Measurements from ENCODE around the gene ZDHHC5.

ZDHHC5 gene

DNA sequence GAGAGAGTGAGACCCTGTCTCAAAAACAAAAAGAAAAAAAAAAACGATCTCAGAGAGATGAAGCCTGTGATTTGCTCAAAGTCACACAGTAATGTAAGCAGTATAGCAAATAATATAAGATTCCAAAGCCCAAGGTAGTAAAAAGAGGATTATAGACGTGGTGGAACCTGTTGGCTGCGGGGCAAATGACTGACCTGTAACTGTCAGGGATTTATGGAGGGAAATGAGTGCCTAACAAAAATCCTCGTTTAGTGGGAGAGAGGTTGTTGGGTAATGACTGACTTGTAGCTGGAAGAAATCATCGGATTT is 11.1 kb upstream of the ZDHHC5 start:
- TF ChIP-seq, protein P1, sequence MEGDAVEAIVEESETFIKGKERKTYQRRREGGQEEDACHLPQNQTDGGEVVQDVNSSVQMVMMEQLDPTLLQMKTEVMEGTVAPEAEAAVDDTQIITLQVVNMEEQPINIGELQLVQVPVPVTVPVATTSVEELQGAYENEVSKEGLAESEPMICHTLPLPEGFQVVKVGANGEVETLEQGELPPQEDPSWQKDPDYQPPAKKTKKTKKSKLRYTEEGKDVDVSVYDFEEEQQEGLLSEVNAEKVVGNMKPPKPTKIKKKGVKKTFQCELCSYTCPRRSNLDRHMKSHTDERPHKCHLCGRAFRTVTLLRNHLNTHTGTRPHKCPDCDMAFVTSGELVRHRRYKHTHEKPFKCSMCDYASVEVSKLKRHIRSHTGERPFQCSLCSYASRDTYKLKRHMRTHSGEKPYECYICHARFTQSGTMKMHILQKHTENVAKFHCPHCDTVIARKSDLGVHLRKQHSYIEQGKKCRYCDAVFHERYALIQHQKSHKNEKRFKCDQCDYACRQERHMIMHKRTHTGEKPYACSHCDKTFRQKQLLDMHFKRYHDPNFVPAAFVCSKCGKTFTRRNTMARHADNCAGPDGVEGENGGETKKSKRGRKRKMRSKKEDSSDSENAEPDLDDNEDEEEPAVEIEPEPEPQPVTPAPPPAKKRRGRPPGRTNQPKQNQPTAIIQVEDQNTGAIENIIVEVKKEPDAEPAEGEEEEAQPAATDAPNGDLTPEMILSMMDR (IDR thresholded peaks at IDR 0.05): no peak
- peaks cover 0 to 25% (median 20%) of the 10 kb centered on the region in 4 donors for H3K4me1 ChIP-seq
- H3K9me3 ChIP-seq: no peaks in the 10 kb centered on the region
- DNase-seq: no peak
- H3K27ac ChIP-seq: peak overlapping the region; percentile 86 to 88
- no peaks in the 10 kb centered on the region for H3K27me3 ChIP-seq
- peaks cover 26 to 28% (median 28%) of the 10 kb centered on the region in 3 donors for H3K36me3 ChIP-seq
- intact Hi-C loops (cut with DNase I; ENCODE audit: low total_unique reads): no loop called here
- peak overlapping the region; percentile 60 to 65 for H3K4me3 ChIP-seq

DNA sequence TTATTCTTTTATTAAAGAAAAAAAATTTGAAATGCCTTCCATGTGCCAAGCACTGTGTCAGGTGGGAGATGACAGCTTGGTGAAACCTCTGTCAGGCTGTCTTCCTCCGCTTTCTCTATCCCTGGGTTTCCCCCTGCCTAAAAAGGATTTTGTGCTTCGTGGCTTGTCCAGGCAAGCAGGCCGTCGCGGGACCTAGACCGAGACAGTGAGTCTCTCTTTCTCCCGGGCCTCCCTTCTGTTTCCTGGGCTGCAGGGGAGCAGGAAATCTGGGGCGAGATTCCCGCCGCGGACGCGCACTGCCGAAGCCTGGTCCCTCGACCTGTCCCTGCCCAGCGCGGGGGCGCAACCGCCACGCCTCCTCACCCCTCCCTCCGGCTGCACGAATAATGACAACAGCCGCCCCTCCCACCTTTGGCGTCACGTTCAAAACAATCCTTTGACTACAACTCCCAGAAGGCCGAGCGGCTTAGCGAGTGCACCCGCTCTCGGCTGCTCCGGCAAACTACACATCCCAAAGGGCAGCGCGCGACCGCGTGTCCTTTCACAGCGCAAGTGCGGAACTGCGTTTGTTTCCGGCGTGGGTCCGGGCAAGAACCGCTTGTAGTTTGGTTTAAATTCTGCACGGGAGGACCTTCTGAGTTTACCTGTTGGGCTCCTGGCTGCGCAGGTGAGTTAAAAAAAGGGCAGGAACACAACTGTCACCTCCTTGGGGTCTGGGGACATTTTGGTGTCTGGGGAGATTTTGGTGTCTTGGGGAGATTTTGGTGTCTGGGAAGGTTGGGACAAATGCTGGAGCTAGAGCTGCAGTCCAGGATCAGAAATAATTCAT is 10.5 kb upstream of the ZDHHC5 start, which contains the start of gene CLP1:
Gene CLP1, plus strand, starts transcription at position 569 of the 829 bp plus-strand sequence. CDS start 1,715 bp downstream, outside the sequence.
- H3K4me3 ChIP-seq: peak within 1 kb of the TSS; percentile 60 to 65
- H3K4me1 ChIP-seq: peaks cover 0 to 25% (median 20%) of the 10 kb centered on the region in 4 donors
- peak within 1 kb of the TSS; percentile 86 to 88 for H3K27ac ChIP-seq
- no peaks in the 10 kb centered on the region for H3K9me3 ChIP-seq
- DNase-seq: peak; percentile 100
- TF ChIP-seq, protein P1 (IDR thresholded peaks at IDR 0.05): no peak
- H3K36me3 ChIP-seq: peaks cover 30 to 34% (median 33%) of the 10 kb centered on the region in 3 donors
- intact Hi-C loops (cut with DNase I; ENCODE audit: low total_unique reads): no loop called here
- H3K27me3 ChIP-seq: no peaks in the 10 kb centered on the region

DNA sequence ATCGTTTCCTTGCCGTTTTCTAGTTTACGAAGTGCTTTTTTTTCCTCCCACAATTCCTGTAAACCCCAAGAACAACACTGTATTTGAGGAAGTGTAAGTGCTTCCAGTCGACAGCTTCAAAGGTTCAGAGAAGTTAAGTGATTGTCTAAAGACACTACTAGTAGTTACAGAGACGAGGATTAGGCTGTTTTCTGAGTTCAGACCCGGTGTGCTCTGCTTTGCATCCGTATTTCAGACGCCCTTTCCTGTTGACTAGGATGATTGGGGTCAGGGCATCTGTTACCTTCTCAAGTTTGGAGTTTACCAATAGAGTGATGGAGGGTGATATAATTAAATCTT is 9.9 kb upstream of the ZDHHC5 start:
- no peak for DNase-seq
- Histone ChIP-seq H3K4me3 (peak overlapping the region; percentile 60 to 65), H3K27ac (peak overlapping the region; percentile 86 to 88), H3K4me1 (peaks cover 0 to 25% (median 20%) of the 10 kb centered on the region in 4 donors), H3K9me3 (no peaks in the 10 kb centered on the region), H3K36me3 (peaks cover 30 to 39% (median 36%) of the 10 kb centered on the region in 3 donors), H3K27me3 (no peaks in the 10 kb centered on the region)
- TF ChIP-seq, protein P1 (IDR thresholded peaks at IDR 0.05): no peak
- intact Hi-C loops (cut with DNase I; ENCODE audit: low total_unique reads): no loop called here

DNA sequence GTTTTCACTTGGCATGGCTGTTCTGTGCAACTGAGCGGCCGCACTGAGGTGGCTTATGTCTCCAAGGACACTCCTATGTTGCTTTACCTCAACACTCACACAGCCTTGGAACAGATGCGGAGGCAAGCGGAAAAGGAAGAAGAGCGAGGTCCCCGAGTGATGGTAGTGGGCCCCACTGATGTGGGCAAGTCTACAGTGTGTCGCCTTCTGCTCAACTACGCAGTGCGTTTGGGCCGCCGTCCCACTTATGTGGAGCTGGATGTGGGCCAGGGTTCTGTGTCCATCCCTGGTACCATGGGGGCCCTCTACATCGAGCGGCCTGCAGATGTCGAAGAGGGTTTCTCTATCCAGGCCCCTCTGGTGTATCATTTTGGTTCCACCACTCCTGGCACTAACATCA is 8.2 kb upstream of the ZDHHC5 start:
- Histone ChIP-seq H3K27ac (no peak overlapping the region), H3K4me1 (peaks cover 0 to 25% (median 20%) of the 10 kb centered on the region in 4 donors), H3K36me3 (peaks cover 30 to 40% (median 36%) of the 10 kb centered on the region in 3 donors), H3K27me3 (no peaks in the 10 kb centered on the region), H3K4me3 (no peak overlapping the region), H3K9me3 (no peaks in the 10 kb centered on the region)
- DNase-seq: no peak
- intact Hi-C loops (cut with DNase I; ENCODE audit: low total_unique reads): loop anchor here (5.0 to 10.0 kb wide), 3 partner anchors 55 to 322 kb away; partner anchors contain the start of genes MED19, P2RX3, SSRP1 and TMX2
- TF ChIP-seq, protein P1 (IDR thresholded peaks at IDR 0.05): no peak

DNA sequence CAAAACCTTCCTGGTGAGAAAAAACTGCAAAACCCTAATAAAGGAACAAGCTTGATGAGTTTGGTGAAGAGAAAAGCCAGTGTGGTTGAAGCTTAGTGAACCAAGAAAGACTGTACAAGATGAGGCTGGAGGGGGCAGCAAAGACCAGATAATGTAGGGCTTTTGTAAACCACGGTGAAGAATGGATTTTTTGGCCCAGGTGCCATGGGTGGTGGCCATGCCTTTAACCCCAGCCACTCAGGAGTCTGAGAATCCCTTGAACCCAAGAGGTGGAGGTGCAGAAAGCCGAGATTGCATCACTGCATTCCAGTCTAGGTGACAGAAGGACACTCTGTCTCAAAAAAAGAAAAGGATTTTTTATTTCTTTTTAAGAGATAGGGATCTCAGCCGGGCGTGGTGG is 5.0 kb upstream of the ZDHHC5 start:
- Histone ChIP-seq H3K9me3 (no peaks in the 10 kb centered on the region), H3K27me3 (no peaks in the 10 kb centered on the region), H3K36me3 (peaks cover 30 to 40% (median 36%) of the 10 kb centered on the region in 3 donors), H3K4me3 (no peak overlapping the region), H3K27ac (no peak overlapping the region), H3K4me1 (peaks cover 0 to 28% (median 16%) of the 10 kb centered on the region in 4 donors)
- no peak for DNase-seq
- TF ChIP-seq, protein P1 (IDR thresholded peaks at IDR 0.05): no peak
- intact Hi-C loops (cut with DNase I; ENCODE audit: low total_unique reads): loop anchor here (5.0 to 10.0 kb wide), 3 partner anchors 52 to 326 kb away; partner anchors contain the start of genes MED19, P2RX3, SSRP1 and TMX2
